IMR-90 (cell line): ENCODE results near the gene SLC5A10. TPM values are rescaled to one million over a fixed set of nuclear protein-coding genes. Genes with fewer than 3 reads are reported as not detected.

Experiments
- ATAC-seq: fragments of 200-7000 bp; cut with Tn5 transposase; 2 replicates; pipeline ENCODE4 v1.9.1; 2020; ENCODE audit warnings: low read depth, mild to moderate bottlenecking, moderate library complexity
- BruUV-seq: library from RNA; stranded (reverse); fragments of 400-500 nt; replicated peaks from 2 replicates; lab custom pipeline; 2021; lab: Mats Ljungman, UMichigan
- CTCF ChIA-PET: fragments of 300-600 bp; formaldehyde crosslinking; extraction: SDS; loops from one replicate; lab custom pipeline; 2021; ENCODE audit warnings: antibody characterized with exemption; lab: Yijun Ruan, JAX
- POLR2A ChIA-PET: fragments of 300-600 bp; sonication (Branson Sonifier 250); formaldehyde crosslinking; loops from one replicate; lab custom pipeline; 2022; ENCODE audit warnings: antibody characterized with exemption; ENCODE audit not compliant: unreplicated experiment; lab: Charles Lee
- DNase-seq: peaks from one replicate; pipeline ENCODE4 v3.0.0; 2013
- H2AFZ ChIP-seq: replicated peaks from 2 replicates; pipeline ENCODE3; 2013; ENCODE audit warnings: low read length, mild to moderate bottlenecking; ENCODE audit not compliant: poor library complexity
- H2AK5ac ChIP-seq: 2 replicates; pipeline ENCODE4 v1.6.1; 2013; ENCODE audit warnings: low read depth, low read length, inconsistent platforms
- H2AK9ac ChIP-seq: replicated peaks from 2 replicates; pipeline ENCODE3; 2013; ENCODE audit warnings: mild to moderate bottlenecking, low read depth, low read length, moderate library complexity; ENCODE audit not compliant: poor library complexity
- H2BK120ac ChIP-seq: 2 replicates; pipeline ENCODE4 v1.6.1; 2013; ENCODE audit warnings: low read depth, low read length, inconsistent platforms
- H2BK15ac ChIP-seq: 3 replicates; pipeline ENCODE4 v1.6.1; 2013; ENCODE audit warnings: low read depth, low read length, inconsistent platforms
- H2BK20ac ChIP-seq: 2 replicates; pipeline ENCODE4 v1.6.1; 2013; ENCODE audit warnings: low read depth, mild to moderate bottlenecking, inconsistent platforms, low read length, moderate library complexity
- H2BK5ac ChIP-seq: 2 replicates; pipeline ENCODE4 v1.6.1; 2013; ENCODE audit warnings: mild to moderate bottlenecking, low read depth, low read length, inconsistent platforms; ENCODE audit not compliant: poor library complexity, severe bottlenecking
- H3K14ac ChIP-seq: replicated peaks from 2 replicates; pipeline ENCODE4 v1.6.1; 2013; ENCODE audit warnings: low read depth, low read length, inconsistent platforms
- H3K18ac ChIP-seq: 2 replicates; pipeline ENCODE4 v1.6.1; 2013; ENCODE audit warnings: low read depth, low read length, control low read depth
- H3K23ac ChIP-seq: 2 replicates; pipeline ENCODE4 v1.6.1; 2013; ENCODE audit warnings: low read depth, low read length, inconsistent platforms
- H3K27ac ChIP-seq: 2 replicates; pipeline ENCODE4 v1.5.1; 2013; ENCODE audit warnings: mild to moderate bottlenecking, control low read depth, low read length; ENCODE audit not compliant: insufficient read depth
- H3K27me3 ChIP-seq: 2 replicates; pipeline ENCODE4 v1.6.1; 2013; ENCODE audit warnings: low read length; ENCODE audit not compliant: control insufficient read depth, insufficient read depth
- H3K36me3 ChIP-seq: 2 replicates; pipeline ENCODE4 v1.6.1; 2013; ENCODE audit warnings: low read length, mixed read lengths; ENCODE audit not compliant: control insufficient read depth, insufficient read depth
- H3K4ac ChIP-seq: 2 replicates; pipeline ENCODE4 v1.6.1; 2013; ENCODE audit warnings: low read depth, low read length, inconsistent platforms
- H3K4me1 ChIP-seq: 2 replicates; pipeline ENCODE4 v1.6.1; 2013; ENCODE audit warnings: low read length, mixed read lengths; ENCODE audit not compliant: control insufficient read depth, insufficient read depth
- H3K4me2 ChIP-seq: 2 replicates; pipeline ENCODE4 v1.6.1; 2013; ENCODE audit warnings: low read depth, mild to moderate bottlenecking, control low read depth, low read length, moderate library complexity
- H3K4me3 ChIP-seq: 2 replicates; pipeline ENCODE4 v1.5.1; 2013; ENCODE audit warnings: low read depth, mild to moderate bottlenecking, control low read depth, low read length, moderate library complexity; ENCODE audit not compliant: insufficient read depth
- H3K56ac ChIP-seq: 2 replicates; pipeline ENCODE4 v1.6.1; 2013; ENCODE audit warnings: low read length, inconsistent platforms; ENCODE audit not compliant: insufficient read depth; ENCODE audit errors: extremely low read depth
- H3K79me1 ChIP-seq, 2 experiments: 2 replicates each; pipeline ENCODE4 v1.6.1; 2013; ENCODE audit warnings: low read length in 2 of 2, inconsistent platforms in 1 of 2, low read depth in 1 of 2
- H3K9ac ChIP-seq: 2 replicates; pipeline ENCODE4 v1.6.1; 2013; ENCODE audit warnings: low read depth, low read length, control low read depth
- H3K9me1 ChIP-seq: 2 replicates; pipeline ENCODE4 v1.6.1; 2013; ENCODE audit warnings: low read length, inconsistent platforms; ENCODE audit not compliant: insufficient read depth
- H3K9me3 ChIP-seq: 2 replicates; pipeline ENCODE4 v1.6.1; 2013; ENCODE audit warnings: low read length; ENCODE audit not compliant: control insufficient read depth, insufficient read depth
- H4K20me1 ChIP-seq: 2 replicates; pipeline ENCODE4 v1.6.1; 2013; ENCODE audit warnings: low read length, inconsistent platforms; ENCODE audit not compliant: insufficient read depth
- H4K5ac ChIP-seq: 2 replicates; pipeline ENCODE4 v1.6.1; 2013; ENCODE audit warnings: mild to moderate bottlenecking, low read depth, low read length, control low read depth
- H4K8ac ChIP-seq, 2 experiments: 2 replicates each; pipeline ENCODE4 v1.6.1; 2013; ENCODE audit warnings: low read depth in 2 of 2, low read length in 2 of 2, control low read depth in 1 of 2, inconsistent platforms in 1 of 2
- H4K91ac ChIP-seq: 2 replicates; pipeline ENCODE4 v1.6.1; 2013; ENCODE audit warnings: low read depth, low read length, inconsistent platforms; ENCODE audit not compliant: insufficient read depth
- BHLHE40 ChIP-seq: fragments of 150-350 bp; IDR thresholded peaks from 2 replicates; pipeline ENCODE4 v1.6.1; 2016; ENCODE audit warnings: mild to moderate bottlenecking, low read depth, low read length
- CEBPB ChIP-seq: IDR thresholded peaks from 2 replicates; pipeline ENCODE4 v1.6.1; 2012; ENCODE audit warnings: low read depth, low read length, improper control_type of control experiment
- CTCF ChIP-seq: conservative IDR thresholded peaks from 2 replicates; pipeline ENCODE4 v1.5.1; 2012; ENCODE audit warnings: mild to moderate bottlenecking, low read depth, low read length, improper control_type of control experiment
- ELK1 ChIP-seq: fragments of 150-350 bp; IDR thresholded peaks from 2 replicates; pipeline ENCODE4 v1.6.1; 2016; ENCODE audit warnings: low read depth, mild to moderate bottlenecking, low read length, moderate library complexity, borderline replicate concordance
- MAFK ChIP-seq: IDR thresholded peaks from 2 replicates; pipeline ENCODE4 v1.6.1; 2012; ENCODE audit warnings: low read depth, low read length, improper control_type of control experiment
- MAZ ChIP-seq: IDR thresholded peaks from 2 replicates; pipeline ENCODE4 v1.6.1; 2012; ENCODE audit warnings: low read depth, mild to moderate bottlenecking, low read length, improper control_type of control experiment, moderate library complexity, borderline replicate concordance
- POLR2A ChIP-seq: IDR thresholded peaks from 2 replicates; pipeline ENCODE4 v1.6.1; 2012; ENCODE audit warnings: mild to moderate bottlenecking, low read depth, low read length
- RCOR1 ChIP-seq: IDR thresholded peaks from 2 replicates; pipeline ENCODE4 v1.6.1; 2012; ENCODE audit warnings: mild to moderate bottlenecking, low read length, improper control_type of control experiment; ENCODE audit not compliant: insufficient replicate concordance
- RFX5 ChIP-seq: IDR thresholded peaks from 2 replicates; pipeline ENCODE4 v1.8.0; 2012; ENCODE audit warnings: low read depth, mild to moderate bottlenecking, low read length, moderate library complexity
- WGBS, 2 experiments: methylation state at CpG; one replicate each; pipeline versions ENCODE4 v1.1.5 to v1.1.7; 2013; ENCODE audit warnings: missing lambda C conversion rate in 2 of 2; ENCODE audit not compliant: insufficient read length in 1 of 2; ENCODE audit errors: extremely low coverage in 2 of 2; 5-methylcytosine and 5-hydroxymethylcytosine counted together
- dilution Hi-C: fragments of 300-500 bp; cut with HindIII; formaldehyde crosslinking; loops from one replicate; pipeline ENCODE4 v1.14.3; 2018; ENCODE audit warnings: low sequenced_read_pairs; ENCODE audit not compliant: unreplicated experiment
- in situ Hi-C: fragments of 300-500 bp; cut with MboI; formaldehyde crosslinking; loops from 3 replicates; pipeline ENCODE4 v1.14.3; 2019; ENCODE audit warnings: low sequenced_read_pairs, inconsistent platforms, mixed read lengths
- intact Hi-C: fragments of 100-400 bp; cut with micrococcal nuclease; formaldehyde crosslinking; loops from 2 replicates; pipeline ENCODE4 v1.10.0; 2022
- polyA plus RNA-seq, 3 experiments: library from polyadenylated mRNA; depleted of rRNA; stranded (reverse); fragments of >200 nt; gene quantifications; 2 replicates each; pipeline ENCODE4 v1.2.3, GENCODE V29; 2012; ENCODE audit warnings: low replicate concordance in 1 of 3
- total RNA-seq: library from RNA; depleted of rRNA; stranded (reverse); fragments of >200 nt; gene quantifications from 2 replicates; pipeline ENCODE4 v1.2.3, GENCODE V29; 2012

SLC5A10 gene
- total and polyA plus RNA-seq, 2 of the 4 experiments (the other 2 are of a cell fraction), result not detected

- ATAC-seq (no peak), DNase-seq (no peak)
- no peaks in the 10 kb centered on the region for H3K36me3 ChIP-seq
- H3K9me3 ChIP-seq, result no peaks in the 10 kb centered on the region
- H2AK9ac ChIP-seq, result no peak overlapping the region
- no peaks in the 10 kb centered on the region for H4K20me1 ChIP-seq
- dilution Hi-C loops (no loop called here), in situ Hi-C loops (no loop called here), intact Hi-C loops (no loop called here)
- BruUV-seq, result no TSS peak
- 82% methylated on average over 3 of the region's 3 CpGs; no CpG with 5 or more reads in 1 of the 2 experiments for WGBS, 2 experiments
- H2BK20ac ChIP-seq, result no peak overlapping the region
- H3K9ac ChIP-seq, result no peak overlapping the region
- H3K4me3 ChIP-seq, result no peak overlapping the region
- H3K56ac ChIP-seq, result no peak overlapping the region
- H4K91ac ChIP-seq, result no peak overlapping the region
- H3K9me1 ChIP-seq, result no peaks in the 10 kb centered on the region
- H3K79me1 ChIP-seq, result no peaks in the 10 kb centered on the region
- no peak overlapping the region for H2AK5ac ChIP-seq
- H3K4me1 ChIP-seq, result peaks cover 2% of the 10 kb centered on the region; the same call in 1 of the 2 replicates
- CTCF ChIA-PET, result no interaction called here
- H2BK15ac ChIP-seq, result no peak overlapping the region
- no peak overlapping the region for H2BK5ac ChIP-seq
- POLR2A ChIA-PET, result no interaction called here
- peaks cover 12% of the 10 kb centered on the region for H3K27me3 ChIP-seq
- H3K18ac ChIP-seq, result no peak overlapping the region
- H3K4ac ChIP-seq, result no peak overlapping the region
- H2BK120ac ChIP-seq, result no peak overlapping the region
- H3K4me2 ChIP-seq, result no peak overlapping the region
- TF ChIP-seq POLR2A (no peak), RCOR1 (no peak), CEBPB (no peak), ELK1 (no peak), MAZ (no peak), CTCF (no peak), BHLHE40 (no peak), RFX5 (no peak), MAFK (no peak)
- H4K5ac ChIP-seq, result no peak overlapping the region
- no peak overlapping the region for H3K27ac ChIP-seq
- H3K14ac ChIP-seq, result no peak overlapping the region; the same call in 1 of the 2 replicates
- no peak overlapping the region for H4K8ac ChIP-seq
- H3K23ac ChIP-seq, result no peak overlapping the region
- H2AFZ ChIP-seq, result no peak overlapping the region
Measured at GRCh38 chr17:18954321-18954720, 2.4 kb downstream of the SLC5A10 start.
